DND-41 (cell line): ENCODE data around the gene BCL11A.

Experiments
- EZH2 ChIP-seq: IDR thresholded peaks from 3 replicates; pipeline ENCODE4 v1.6.1; 2012; ENCODE audit warnings: borderline replicate concordance, low read depth, mild to moderate bottlenecking, moderate library complexity, low read length, inconsistent platforms; ENCODE audit not compliant: severe bottlenecking
- TF ChIP-seq, protein P1 (sequence below): IDR thresholded peaks from 2 replicates; pipeline ENCODE4 v1.5.1; 2012; ENCODE audit warnings: borderline replicate concordance, low read length, moderate library complexity, mild to moderate bottlenecking; ENCODE audit not compliant: poor library complexity, severe bottlenecking; ENCODE audit errors: extremely low read depth

DNA sequence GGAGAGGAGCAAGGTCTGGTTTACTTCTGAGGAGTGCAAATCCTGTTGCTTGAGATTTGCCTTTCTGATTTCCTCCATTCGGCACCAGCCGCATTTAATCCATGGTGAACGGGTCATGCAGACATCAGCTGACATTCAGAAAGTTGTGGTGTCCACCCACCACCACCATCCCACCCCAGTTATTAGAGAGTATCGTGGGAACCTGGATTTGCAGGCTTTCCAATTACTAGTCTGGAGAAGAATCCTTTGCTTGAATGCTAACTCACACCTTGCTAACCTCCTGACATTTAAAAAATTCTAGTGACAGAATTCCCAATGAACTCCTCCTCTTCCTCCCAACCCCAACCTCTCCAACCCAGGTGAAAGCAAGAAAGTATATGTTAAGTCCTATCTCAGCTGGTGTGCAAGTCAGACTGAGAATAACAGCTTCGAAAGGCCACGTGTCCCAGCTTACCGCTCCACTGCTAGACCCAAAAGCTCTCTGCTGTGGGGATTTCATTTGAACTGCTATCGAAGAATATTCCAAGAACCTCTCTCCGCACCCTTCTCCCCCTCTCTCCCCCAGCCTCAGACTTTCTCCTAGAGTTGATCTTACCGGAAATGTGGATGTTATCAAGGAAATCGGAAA lies 17.7 kb downstream of the BCL11A start:
- TF ChIP-seq, protein P1, sequence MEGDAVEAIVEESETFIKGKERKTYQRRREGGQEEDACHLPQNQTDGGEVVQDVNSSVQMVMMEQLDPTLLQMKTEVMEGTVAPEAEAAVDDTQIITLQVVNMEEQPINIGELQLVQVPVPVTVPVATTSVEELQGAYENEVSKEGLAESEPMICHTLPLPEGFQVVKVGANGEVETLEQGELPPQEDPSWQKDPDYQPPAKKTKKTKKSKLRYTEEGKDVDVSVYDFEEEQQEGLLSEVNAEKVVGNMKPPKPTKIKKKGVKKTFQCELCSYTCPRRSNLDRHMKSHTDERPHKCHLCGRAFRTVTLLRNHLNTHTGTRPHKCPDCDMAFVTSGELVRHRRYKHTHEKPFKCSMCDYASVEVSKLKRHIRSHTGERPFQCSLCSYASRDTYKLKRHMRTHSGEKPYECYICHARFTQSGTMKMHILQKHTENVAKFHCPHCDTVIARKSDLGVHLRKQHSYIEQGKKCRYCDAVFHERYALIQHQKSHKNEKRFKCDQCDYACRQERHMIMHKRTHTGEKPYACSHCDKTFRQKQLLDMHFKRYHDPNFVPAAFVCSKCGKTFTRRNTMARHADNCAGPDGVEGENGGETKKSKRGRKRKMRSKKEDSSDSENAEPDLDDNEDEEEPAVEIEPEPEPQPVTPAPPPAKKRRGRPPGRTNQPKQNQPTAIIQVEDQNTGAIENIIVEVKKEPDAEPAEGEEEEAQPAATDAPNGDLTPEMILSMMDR = no peak
- no peak for TF ChIP-seq EZH2
